Kidney epithelial cell (primary cell): ENCODE measurements around the gene CGREF1. TPM values are rescaled to one million over a fixed set of nuclear protein-coding genes. Genes with fewer than 3 reads are reported as not detected.
"Not testable (repeated sequence)": the region's sequence is repeated elsewhere in the genome, so short reads cannot be mapped to it uniquely, and the experiment has no call there.

Source experiments
- DNase-seq: peaks from one replicate; pipeline ENCODE4 v3.0.0-alpha.2; 2010; ENCODE audit warnings: low read depth
- H3K27me3 ChIP-seq: 2 replicates; pipeline ENCODE4 v1.6.0; 2011; ENCODE audit warnings: low read length; ENCODE audit not compliant: control insufficient read depth, insufficient read depth
- H3K36me3 ChIP-seq: 2 replicates; pipeline ENCODE4 v1.5.1; 2011; ENCODE audit warnings: low read length; ENCODE audit not compliant: control insufficient read depth, insufficient read depth
- H3K4me3 ChIP-seq: 2 replicates; pipeline ENCODE4 v1.5.1; 2011; ENCODE audit warnings: low read depth, mild to moderate bottlenecking, control low read depth, low read length
- CTCF ChIP-seq: IDR thresholded peaks from 2 replicates; pipeline ENCODE4 v1.5.1; 2011; ENCODE audit warnings: mild to moderate bottlenecking, moderate library complexity, low read length, control low read depth, inconsistent platforms; ENCODE audit not compliant: insufficient read depth, poor library complexity, severe bottlenecking
- total RNA-seq: library from RNA; depleted of rRNA; stranded (reverse); fragments of >200 nt; gene quantifications from 2 replicates; pipeline ENCODE4 v1.2.3, GENCODE V29; 2015

The CGREF1 gene
- total RNA-seq, 1 donor from 2014 or later, result 1.8 TPM

GRCh38 chr2:27076323-27076722 lies 42.6 kb downstream of the CGREF1 start:
- no peak for TF ChIP-seq CTCF
- DNase-seq, result no peak
- no peaks in the 10 kb centered on the region for H3K36me3 ChIP-seq
- H3K27me3 ChIP-seq, result no peaks in the 10 kb centered on the region
- no peak overlapping the region for H3K4me3 ChIP-seq

- not testable (repeated sequence) for H3K36me3 ChIP-seq, H3K27me3 ChIP-seq, H3K4me3 ChIP-seq, DNase-seq
Measured at GRCh38 chr2:27075566-27075871, 43.4 kb downstream of the CGREF1 start.

GRCh38 chr2:27074738-27075565 lies 44.0 kb downstream of the CGREF1 start:
- Histone ChIP-seq H3K36me3 (no peaks in the 10 kb centered on the region), H3K4me3 (no peak overlapping the region), H3K27me3 (no peaks in the 10 kb centered on the region)
- no peak for TF ChIP-seq CTCF
- DNase-seq, result no peak

GRCh38 chr2:27073782-27074181 lies 45.1 kb downstream of the CGREF1 start:
- Histone ChIP-seq H3K27me3 (no peaks in the 10 kb centered on the region), H3K4me3 (no peak overlapping the region), H3K36me3 (no peaks in the 10 kb centered on the region)
- no peak for TF ChIP-seq CTCF
- no peak for DNase-seq

- DNase-seq, result no peak
Measured at GRCh38 chr2:27072920-27073319, 46.0 kb downstream of the CGREF1 start.

More at GRCh38 chr2:27072920-27073319, 46.0 kb downstream of the CGREF1 start:
- TF ChIP-seq CTCF, result no peak
- no peaks in the 10 kb centered on the region for H3K27me3 ChIP-seq
- no peak overlapping the region for H3K4me3 ChIP-seq
- no peaks in the 10 kb centered on the region for H3K36me3 ChIP-seq
